ENCODE measurements around the gene HYCC1.

GRCh38 chr7:22992874-22993840 is 20.8 kb downstream of the HYCC1 start:
- TF ChIP-seq POLR2A (conservative IDR thresholded peaks at IDR 0.05) (no peak), POLR2AphosphoS5 (IDR thresholded peaks at IDR 0.05; ENCODE audit: control insufficient read depth, insufficient read depth, low read depth, low read length) (no peak), ZNF140 (CRISPR knock-in tag; IDR thresholded peaks at IDR 0.05) (no peak), CTCF (IDR thresholded peaks at IDR 0.05 in 2 of 3, conservative IDR thresholded peaks at IDR 0.05 in 1 of 3; ENCODE audit: insufficient read depth in 2 of 3, low read depth in 1 of 3, low read length in 3 of 3) (no peak), FIP1L1 (IDR thresholded peaks at IDR 0.05; ENCODE audit: low read depth, low read length, poor library complexity, severe bottlenecking) (no peak), SUPT5H (IDR thresholded peaks at IDR 0.05) (no peak), ZZZ3 (IDR thresholded peaks at IDR 0.05) (no peak), AFF4 (CRISPR knock-in tag; IDR thresholded peaks at IDR 0.05) (no peak), NBN (IDR thresholded peaks at IDR 0.05; ENCODE audit: low read depth) (no peak), TARDBP (IDR thresholded peaks at IDR 0.05) (no peak), ZNF277 (CRISPR knock-in tag; IDR thresholded peaks at IDR 0.05; ENCODE audit: borderline replicate concordance) (no peak), HDAC2 (IDR thresholded peaks at IDR 0.05) (no peak), YY1 (IDR thresholded peaks at IDR 0.05; ENCODE audit: borderline replicate concordance in 1 of 3, control insufficient read depth in 1 of 3, extremely low read depth in 1 of 3, insufficient read depth in 3 of 3, insufficient read length in 1 of 3, insufficient replicate concordance in 2 of 3, low read depth in 1 of 3, low read length in 2 of 3) (no peak), ZFP36 (IDR thresholded peaks at IDR 0.05; ENCODE audit: low read depth, low read length, partially characterized antibody) (no peak)

Measured in K562 (cell line).